ENCODE results near the gene GJD4.

Gene GJD4

GRCh38 chr10:35574924-35575352, 30.2 kb upstream of the GJD4 start:
- Histone ChIP-seq H3K4me3 (no peak overlapping the region), H3K36me3 (ENCODE audit: insufficient read depth, low read length) (no peaks in the 10 kb centered on the region), H3K27ac (no peak overlapping the region), H3K9ac (ENCODE audit: insufficient read length) (no peak overlapping the region), H3K9me3 (ENCODE audit: low read depth, low read length) (no peaks in the 10 kb centered on the region)
- no peak for TF ChIP-seq EZH2 (IDR thresholded peaks at IDR 0.05)
- TF ChIP-seq FOXP2 (optimal IDR thresholded peaks at IDR 0.05; ENCODE audit: control extremely low read depth, extremely low read length, insufficient read depth), result no peak
- TF ChIP-seq POLR2AphosphoS5 (IDR thresholded peaks at IDR 0.05; ENCODE audit: borderline replicate concordance, low read depth, low read length), result no peak
- no peak for DNase-seq (ENCODE audit: low read depth, low spot score)

GRCh38 chr10:35575640-35576039, 29.5 kb upstream of the GJD4 start:
- H3K27ac ChIP-seq, result no peak overlapping the region
- no peak overlapping the region for H3K4me3 ChIP-seq
- no peak for DNase-seq (ENCODE audit: low read depth, low spot score)
- H3K9ac ChIP-seq (ENCODE audit: insufficient read length), result no peak overlapping the region
- no peaks in the 10 kb centered on the region for H3K9me3 ChIP-seq (ENCODE audit: low read depth, low read length)
- H3K36me3 ChIP-seq (ENCODE audit: insufficient read depth, low read length), result no peaks in the 10 kb centered on the region
- no peak for TF ChIP-seq EZH2 (IDR thresholded peaks at IDR 0.05)
- TF ChIP-seq POLR2AphosphoS5 (IDR thresholded peaks at IDR 0.05; ENCODE audit: borderline replicate concordance, low read depth, low read length), result no peak
- TF ChIP-seq FOXP2 (optimal IDR thresholded peaks at IDR 0.05; ENCODE audit: control extremely low read depth, extremely low read length, insufficient read depth), result no peak

GRCh38 chr10:35576730-35577129, 28.4 kb upstream of the GJD4 start:
- no peak overlapping the region for H3K9ac ChIP-seq (ENCODE audit: insufficient read length)
- H3K27ac ChIP-seq, result no peak overlapping the region
- no peaks in the 10 kb centered on the region for H3K36me3 ChIP-seq (ENCODE audit: insufficient read depth, low read length)
- TF ChIP-seq EZH2 (IDR thresholded peaks at IDR 0.05) (no peak), POLR2AphosphoS5 (IDR thresholded peaks at IDR 0.05; ENCODE audit: borderline replicate concordance, low read depth, low read length) (no peak), FOXP2 (optimal IDR thresholded peaks at IDR 0.05; ENCODE audit: control extremely low read depth, extremely low read length, insufficient read depth) (no peak)
- H3K9me3 ChIP-seq (ENCODE audit: low read depth, low read length), result no peaks in the 10 kb centered on the region
- no peak overlapping the region for H3K4me3 ChIP-seq
- DNase-seq (ENCODE audit: low read depth, low spot score), result no peak

- no peak overlapping the region for H3K9ac ChIP-seq (ENCODE audit: insufficient read length)
- H3K4me3 ChIP-seq, result no peak overlapping the region
- DNase-seq (ENCODE audit: low read depth, low spot score), result no peak
- no peaks in the 10 kb centered on the region for H3K36me3 ChIP-seq (ENCODE audit: insufficient read depth, low read length)
- no peak overlapping the region for H3K27ac ChIP-seq
- no peaks in the 10 kb centered on the region for H3K9me3 ChIP-seq (ENCODE audit: low read depth, low read length)
- TF ChIP-seq POLR2AphosphoS5 (IDR thresholded peaks at IDR 0.05; ENCODE audit: borderline replicate concordance, low read depth, low read length), result no peak
Measured at GRCh38 chr10:35577926-35578617, 27.1 kb upstream of the GJD4 start.

GRCh38 chr10:35578618-35578956, 26.6 kb upstream of the GJD4 start:
- TF ChIP-seq FOXP2 (optimal IDR thresholded peaks at IDR 0.05; ENCODE audit: control extremely low read depth, extremely low read length, insufficient read depth), result no peak
- TF ChIP-seq EZH2 (IDR thresholded peaks at IDR 0.05), result no peak
- no peak for TF ChIP-seq POLR2AphosphoS5 (IDR thresholded peaks at IDR 0.05; ENCODE audit: borderline replicate concordance, low read depth, low read length)
- Histone ChIP-seq H3K27ac (no peak overlapping the region), H3K9ac (ENCODE audit: insufficient read length) (no peak overlapping the region), H3K36me3 (ENCODE audit: insufficient read depth, low read length) (no peaks in the 10 kb centered on the region), H3K9me3 (ENCODE audit: low read depth, low read length) (no peaks in the 10 kb centered on the region), H3K4me3 (no peak overlapping the region)
- DNase-seq (ENCODE audit: low read depth, low spot score), result no peak

- Histone ChIP-seq H3K36me3 (ENCODE audit: insufficient read depth, low read length) (no peaks in the 10 kb centered on the region), H3K4me3 (no peak overlapping the region), H3K9me3 (ENCODE audit: low read depth, low read length) (no peaks in the 10 kb centered on the region), H3K9ac (ENCODE audit: insufficient read length) (no peak overlapping the region), H3K27ac (no peak overlapping the region)
- DNase-seq (ENCODE audit: low read depth, low spot score), result no peak
- no peak for TF ChIP-seq FOXP2 (optimal IDR thresholded peaks at IDR 0.05; ENCODE audit: control extremely low read depth, extremely low read length, insufficient read depth)
- TF ChIP-seq EZH2 (IDR thresholded peaks at IDR 0.05), result no peak
- TF ChIP-seq POLR2AphosphoS5 (IDR thresholded peaks at IDR 0.05; ENCODE audit: borderline replicate concordance, low read depth, low read length), result no peak
Measured at GRCh38 chr10:35579116-35579515, 26.0 kb upstream of the GJD4 start.

- Histone ChIP-seq H3K4me3 (no peak overlapping the region), H3K9ac (ENCODE audit: insufficient read length) (no peak overlapping the region), H3K36me3 (ENCODE audit: insufficient read depth, low read length) (no peaks in the 10 kb centered on the region), H3K27ac (no peak overlapping the region), H3K9me3 (ENCODE audit: low read depth, low read length) (no peaks in the 10 kb centered on the region)
- DNase-seq (ENCODE audit: low read depth, low spot score), result no peak
- no peak for TF ChIP-seq FOXP2 (optimal IDR thresholded peaks at IDR 0.05; ENCODE audit: control extremely low read depth, extremely low read length, insufficient read depth)
- TF ChIP-seq POLR2AphosphoS5 (IDR thresholded peaks at IDR 0.05; ENCODE audit: borderline replicate concordance, low read depth, low read length), result no peak
- no peak for TF ChIP-seq EZH2 (IDR thresholded peaks at IDR 0.05)
Measured at GRCh38 chr10:35579726-35580422, 25.3 kb upstream of the GJD4 start.

GRCh38 chr10:35580423-35580770, 24.7 kb upstream of the GJD4 start:
- no peak for TF ChIP-seq EZH2 (IDR thresholded peaks at IDR 0.05)
- TF ChIP-seq POLR2AphosphoS5 (IDR thresholded peaks at IDR 0.05; ENCODE audit: borderline replicate concordance, low read depth, low read length), result no peak
- no peak for TF ChIP-seq FOXP2 (optimal IDR thresholded peaks at IDR 0.05; ENCODE audit: control extremely low read depth, extremely low read length, insufficient read depth)
- no peak overlapping the region for H3K4me3 ChIP-seq

GRCh38 chr10:35581655-35582054, 23.5 kb upstream of the GJD4 start:
- Histone ChIP-seq H3K27ac (no peak overlapping the region), H3K9ac (ENCODE audit: insufficient read length) (no peak overlapping the region), H3K4me3 (no peak overlapping the region), H3K9me3 (ENCODE audit: low read depth, low read length) (no peaks in the 10 kb centered on the region), H3K36me3 (ENCODE audit: insufficient read depth, low read length) (no peaks in the 10 kb centered on the region)
- no peak for DNase-seq (ENCODE audit: low read depth, low spot score)
- no peak for TF ChIP-seq POLR2AphosphoS5 (IDR thresholded peaks at IDR 0.05; ENCODE audit: borderline replicate concordance, low read depth, low read length)
- TF ChIP-seq FOXP2 (optimal IDR thresholded peaks at IDR 0.05; ENCODE audit: control extremely low read depth, extremely low read length, insufficient read depth), result no peak
- TF ChIP-seq EZH2 (IDR thresholded peaks at IDR 0.05), result no peak

More at GRCh38 chr10:35580423-35580770, 24.7 kb upstream of the GJD4 start:
- H3K27ac ChIP-seq, result no peak overlapping the region
- no peaks in the 10 kb centered on the region for H3K9me3 ChIP-seq (ENCODE audit: low read depth, low read length)
- H3K36me3 ChIP-seq (ENCODE audit: insufficient read depth, low read length), result no peaks in the 10 kb centered on the region
- no peak for DNase-seq (ENCODE audit: low read depth, low spot score)
- no peak overlapping the region for H3K9ac ChIP-seq (ENCODE audit: insufficient read length)

All from SK-N-MC (cell line).